Activated CD8-positive, alpha-beta memory T cell treated with anti-CD3 and anti-CD28 coated beads, Interleukin-2, amount 50 U/mL, for 1 hour (primary cell): ENCODE results near the gene CCL3.
"Not testable (repeated sequence)": the region's sequence is repeated elsewhere in the genome, so short reads cannot be mapped to it uniquely, and the experiment has no call there.

Source experiments
- DNase-seq: peaks from one replicate; pipeline ENCODE4 v3.0.0-alpha.2; 2020; ENCODE audit errors: extremely low read depth

The CCL3 gene

DNA sequence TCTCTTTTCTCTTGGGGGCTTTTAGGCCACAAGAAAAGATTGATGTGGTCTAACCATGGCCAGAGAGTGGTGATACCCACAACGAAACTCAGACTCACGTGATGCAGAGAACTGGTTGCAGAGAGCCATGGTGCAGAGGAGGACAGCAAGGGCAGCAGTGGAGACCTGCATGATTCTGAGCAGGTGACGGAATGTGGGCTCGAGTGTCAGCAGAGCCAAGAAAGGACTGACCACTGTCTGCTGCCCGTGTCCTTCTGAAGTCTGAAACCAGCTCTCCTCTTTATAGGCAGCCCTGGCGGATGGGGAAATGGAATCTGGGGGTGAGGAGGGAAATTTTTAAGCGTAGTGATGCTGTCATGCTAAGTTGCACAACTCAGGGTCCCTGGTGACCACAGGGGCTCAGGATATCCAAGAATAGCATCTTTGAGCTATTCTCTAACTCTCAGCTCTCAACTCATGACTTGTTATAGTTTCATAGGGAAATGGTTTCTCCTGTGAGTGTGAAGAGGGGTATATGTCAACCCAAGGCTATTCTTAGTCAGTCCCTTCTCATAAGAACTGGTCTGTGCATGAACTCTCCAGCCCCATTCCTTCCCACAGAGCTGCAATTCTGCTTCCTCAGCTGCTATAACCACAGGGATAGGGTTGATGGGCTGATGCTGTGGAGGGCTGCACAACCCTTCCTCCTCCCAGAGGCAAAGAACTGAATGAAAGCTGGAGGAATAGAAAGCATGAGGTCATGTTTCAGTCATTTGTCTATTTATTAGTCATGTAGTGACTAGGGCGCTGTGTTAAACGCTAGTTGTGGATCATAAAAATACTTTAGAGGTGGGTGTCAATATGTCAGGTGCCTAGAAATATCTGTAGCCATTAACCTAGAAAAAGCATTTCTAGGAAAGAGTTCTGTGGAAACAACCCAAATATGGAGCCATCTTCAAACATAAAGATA, at the start of gene CCL3:
TSS of gene CCL3 (minus strand) at position 256 of the 949 bp plus-strand sequence. CDS start at position 171, 85 bp downstream.
- no peak for DNase-seq

- no peak for DNase-seq
These were observed 46.5 kb upstream of the CCL3 start for GRCh38 chr17:36136439-36136838.

DNA sequence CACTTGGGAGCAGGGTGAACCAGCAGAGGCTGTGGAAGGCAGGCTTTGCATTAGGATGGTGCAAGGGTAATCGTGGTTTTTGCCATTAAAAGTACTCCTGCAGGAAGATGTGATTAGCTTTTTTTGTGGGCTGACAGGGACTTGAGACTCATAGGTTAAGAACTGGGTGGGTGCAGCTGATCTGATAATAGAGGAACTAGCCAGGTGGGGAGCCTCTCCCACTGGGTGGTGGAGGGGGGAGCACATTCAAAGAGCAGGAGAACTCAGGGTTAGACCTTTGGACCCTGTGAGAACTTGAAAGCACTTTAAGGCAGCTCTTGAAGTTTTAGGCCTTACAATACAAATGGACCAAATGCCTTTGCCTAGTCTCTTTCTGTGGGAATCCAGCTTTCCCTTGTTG, 46.1 kb upstream of the CCL3 start:
- DNase-seq, result no peak

DNA sequence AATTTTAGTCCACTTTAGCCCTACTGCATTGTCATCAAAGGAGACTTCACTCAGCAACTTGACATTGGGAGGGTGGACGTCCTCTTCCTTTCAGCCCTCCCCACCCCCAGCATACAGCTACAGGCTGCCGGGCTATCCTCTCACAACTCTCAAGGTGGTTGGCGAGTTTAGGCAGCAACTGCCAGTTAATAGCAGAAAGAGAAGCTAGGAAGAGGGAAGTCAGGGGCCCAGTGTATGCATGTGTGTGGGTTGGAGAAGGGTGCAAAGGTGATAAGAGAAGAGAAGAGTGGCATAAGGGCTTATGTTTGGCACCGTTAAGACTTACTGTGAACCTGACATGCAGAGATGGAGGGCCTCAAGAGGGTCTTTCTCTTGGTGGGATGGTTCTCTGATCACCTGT, 45.5 kb upstream of the CCL3 start:
- no peak for DNase-seq

DNA sequence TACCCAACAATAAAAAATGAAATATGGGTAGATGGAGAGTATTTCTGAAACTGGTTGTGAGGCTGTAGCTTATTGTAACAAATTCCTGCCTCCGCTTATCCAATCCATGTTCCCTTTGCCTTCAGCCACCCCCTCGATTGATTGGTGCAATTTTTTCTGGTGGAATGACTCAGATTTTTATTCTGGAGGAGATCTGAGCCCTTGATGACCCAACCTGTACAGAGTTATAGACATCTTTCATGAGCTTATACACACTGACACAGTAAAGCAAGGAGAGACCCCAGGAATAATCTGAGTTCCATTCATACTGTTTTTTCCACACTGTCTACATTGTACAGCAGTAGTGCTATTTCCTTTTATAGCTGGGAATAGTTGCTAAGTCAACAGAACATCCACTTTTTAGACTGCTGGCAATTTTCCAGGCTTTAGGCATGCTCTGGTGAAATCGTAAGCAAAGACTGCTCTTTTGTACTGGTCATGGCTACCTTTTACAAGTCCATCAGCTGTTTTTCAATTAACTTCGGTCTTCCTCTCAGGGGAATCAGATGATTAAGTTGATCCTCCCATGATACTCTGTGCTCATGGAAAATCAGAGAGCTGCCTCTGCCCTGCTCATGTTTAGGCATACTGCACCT, 43.8 kb upstream of the CCL3 start:
- DNase-seq, result no peak

DNA sequence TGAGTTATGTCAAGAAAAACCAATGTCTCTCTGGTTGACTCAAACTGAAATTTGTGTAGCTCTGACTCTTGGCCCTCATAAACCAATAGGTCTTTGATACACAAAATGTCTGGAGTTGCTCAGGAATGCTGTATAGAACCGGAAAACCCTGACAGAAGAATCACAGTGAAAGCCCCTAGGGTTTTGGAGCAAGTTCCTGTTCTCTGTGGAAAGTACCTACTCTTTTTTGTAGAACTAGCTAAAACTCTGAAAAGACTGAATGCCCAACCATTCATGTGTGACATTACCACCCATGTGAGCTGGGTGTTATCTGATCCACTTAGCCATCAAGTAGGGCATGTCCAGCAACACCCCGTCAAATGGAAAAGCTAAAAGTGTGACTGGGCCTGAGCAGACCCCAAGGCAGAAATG, 42.5 kb upstream of the CCL3 start:
- DNase-seq, result no peak

GRCh38 chr17:36131931-36132330, 42.0 kb upstream of the CCL3 start:
- DNase-seq, result no peak

DNA sequence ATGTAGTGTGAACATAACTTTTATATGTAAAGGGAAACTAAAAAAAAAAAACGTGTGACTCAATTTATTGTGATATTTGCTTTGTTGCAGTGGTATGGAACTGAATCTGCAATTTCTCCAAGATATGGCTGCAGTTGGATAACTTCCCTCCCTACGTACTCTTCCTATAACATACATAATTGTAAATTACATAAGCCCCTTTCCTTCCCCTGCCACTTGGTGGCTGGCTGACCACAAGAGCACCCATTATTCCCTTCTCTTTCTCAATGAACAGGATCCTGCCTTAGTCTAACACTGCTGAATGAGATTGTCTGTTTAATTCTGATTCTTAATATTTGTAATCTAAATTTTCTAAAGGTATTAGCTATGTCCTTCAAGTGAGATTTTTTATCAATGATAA, 41.5 kb upstream of the CCL3 start:
- DNase-seq, result no peak

DNA sequence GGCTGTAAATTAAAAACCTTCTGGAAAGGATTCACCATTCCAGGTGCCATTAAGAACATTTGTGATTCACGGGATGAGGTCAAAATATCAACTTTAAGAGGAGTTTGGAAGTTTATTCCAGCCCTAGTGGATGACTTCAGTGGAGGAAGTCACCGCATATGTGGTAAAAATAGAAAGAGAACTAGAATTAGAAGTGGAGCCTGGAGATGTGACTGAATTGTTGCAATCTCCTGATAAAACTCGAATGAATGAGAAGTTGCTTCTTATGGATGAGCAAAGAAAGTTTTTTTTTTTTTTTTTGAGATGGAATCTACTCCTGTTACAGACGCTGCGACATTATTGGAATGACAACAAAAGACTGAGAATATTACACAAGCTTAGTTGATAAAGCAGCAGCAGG, 40.4 kb upstream of the CCL3 start:
- no peak for DNase-seq

DNA sequence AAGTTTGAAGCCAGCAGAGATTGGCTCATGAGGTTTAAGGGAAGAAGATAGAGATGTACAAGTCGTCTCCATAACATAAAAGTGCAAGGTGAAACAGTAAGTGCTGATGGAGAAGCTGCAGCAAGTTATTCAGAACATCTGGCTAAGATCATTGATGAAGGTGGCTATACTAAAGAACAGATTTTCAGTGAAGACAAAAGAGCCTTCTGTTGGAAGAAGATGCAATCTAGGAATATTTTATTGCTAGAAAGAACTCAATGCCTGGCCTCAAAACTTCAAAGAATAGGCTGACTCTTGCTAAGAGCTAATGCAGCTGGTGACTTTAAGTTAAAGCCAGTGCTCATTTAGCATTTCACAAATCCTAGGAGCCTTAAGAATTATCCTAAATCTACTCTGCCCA, 39.7 kb upstream of the CCL3 start:
- no peak for DNase-seq

DNA sequence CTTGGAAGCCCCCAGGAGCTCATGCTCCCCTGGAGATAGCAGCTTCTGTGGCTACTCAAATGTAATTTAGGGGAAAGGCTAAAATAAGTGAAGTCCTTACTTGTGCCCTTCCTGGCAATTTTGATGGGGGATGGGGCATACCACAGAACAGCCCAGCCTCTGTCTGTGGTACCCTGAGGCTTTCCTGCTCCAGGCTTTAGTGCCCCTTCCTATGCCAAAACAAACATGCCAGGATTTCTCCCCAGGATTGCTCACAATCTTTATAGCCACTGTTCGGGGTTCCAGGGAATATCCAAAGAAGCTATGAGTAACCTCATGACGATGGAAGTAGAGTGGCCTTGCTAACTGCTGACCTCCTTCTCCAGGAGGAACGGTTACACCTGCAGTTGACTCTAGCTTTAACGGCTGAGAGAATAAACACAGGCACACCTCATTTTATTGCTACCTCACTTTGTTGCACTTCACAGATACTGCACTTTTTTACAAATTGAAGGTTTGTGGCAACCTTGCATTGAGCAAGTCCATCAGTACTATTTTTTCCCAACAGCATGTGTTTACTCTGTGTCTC, 38.6 kb upstream of the CCL3 start:
- DNase-seq, result no peak

GRCh38 chr17:36127911-36128310, 38.0 kb upstream of the CCL3 start:
- DNase-seq, result no peak

DNA sequence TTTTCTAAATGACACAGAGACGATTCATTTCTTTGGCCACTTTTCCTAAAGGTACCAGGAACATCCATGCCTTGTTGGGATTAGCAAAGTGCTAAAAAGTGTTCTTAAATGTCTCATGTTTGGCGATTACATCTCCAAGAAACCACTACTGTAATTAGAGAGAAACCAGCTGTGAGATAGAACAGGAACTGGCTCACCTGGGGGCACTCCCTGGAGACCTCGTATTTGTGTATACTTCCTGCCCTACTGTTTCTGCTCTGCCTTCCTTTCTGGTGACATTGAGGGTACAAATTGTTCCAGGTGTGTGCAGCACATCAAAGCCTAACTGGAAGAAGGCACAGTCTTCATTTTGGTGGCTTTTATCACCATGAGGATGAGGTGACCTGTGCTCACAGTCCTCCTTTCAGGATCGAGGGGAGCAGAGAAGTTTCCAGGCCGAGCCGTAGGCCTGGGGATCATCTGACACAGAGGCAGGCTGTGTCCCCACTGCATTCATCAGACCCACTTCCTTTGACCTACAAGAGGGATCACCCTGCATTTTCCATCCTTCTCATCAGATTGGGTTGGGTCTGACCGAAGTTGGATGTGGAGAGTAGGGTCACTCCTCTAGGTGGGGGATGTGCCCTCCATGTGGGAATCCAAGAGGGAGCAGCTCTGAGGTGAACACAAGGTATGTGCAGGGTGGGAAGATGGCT, 37.4 kb upstream of the CCL3 start:
- DNase-seq, result no peak

DNA sequence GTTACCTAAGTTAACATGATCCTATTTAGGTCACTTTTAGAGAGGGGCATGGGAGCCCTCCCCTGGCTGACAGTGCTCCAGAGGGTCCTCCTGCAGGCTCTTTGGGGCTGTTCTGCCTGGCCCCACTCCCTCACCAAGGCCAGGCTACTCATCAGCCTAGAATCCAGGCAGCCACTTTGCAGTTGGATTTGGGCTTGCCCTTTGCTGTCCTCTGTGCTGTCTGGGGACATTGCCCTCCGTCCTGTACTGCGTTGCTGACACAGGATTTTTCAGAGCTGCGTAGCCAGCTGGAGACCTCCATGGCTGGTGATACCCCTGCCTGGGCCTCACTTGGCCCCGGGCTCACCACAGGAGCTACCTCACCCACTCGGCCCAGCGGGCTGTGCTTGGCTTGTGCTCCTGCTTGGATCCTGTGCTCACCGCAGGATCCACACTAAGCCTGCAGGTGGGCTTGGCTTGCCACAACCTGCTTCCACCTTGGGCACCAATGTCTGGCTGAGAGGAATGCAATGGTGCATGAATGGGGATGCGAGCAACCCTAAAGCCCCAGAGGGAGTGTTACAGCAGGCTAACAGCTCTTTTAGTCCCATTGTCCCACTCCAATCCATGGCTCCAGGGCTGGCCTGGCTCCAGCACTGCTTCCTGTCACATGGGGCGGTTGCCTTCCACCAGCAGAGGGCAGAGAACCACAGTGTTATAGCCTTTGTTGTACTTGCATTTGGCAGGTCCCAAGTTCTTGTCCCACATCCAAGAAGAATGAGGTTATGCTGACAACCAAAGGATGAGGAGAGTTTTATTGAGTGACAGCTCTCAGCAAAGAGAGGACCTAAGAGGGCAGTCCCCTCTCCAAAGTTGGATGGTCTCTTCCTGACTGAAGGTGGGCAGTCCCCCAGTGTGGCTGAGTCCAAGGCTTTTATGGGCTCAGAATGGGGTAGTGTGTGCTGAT, 35.2 kb upstream of the CCL3 start:
- no peak for DNase-seq

DNA sequence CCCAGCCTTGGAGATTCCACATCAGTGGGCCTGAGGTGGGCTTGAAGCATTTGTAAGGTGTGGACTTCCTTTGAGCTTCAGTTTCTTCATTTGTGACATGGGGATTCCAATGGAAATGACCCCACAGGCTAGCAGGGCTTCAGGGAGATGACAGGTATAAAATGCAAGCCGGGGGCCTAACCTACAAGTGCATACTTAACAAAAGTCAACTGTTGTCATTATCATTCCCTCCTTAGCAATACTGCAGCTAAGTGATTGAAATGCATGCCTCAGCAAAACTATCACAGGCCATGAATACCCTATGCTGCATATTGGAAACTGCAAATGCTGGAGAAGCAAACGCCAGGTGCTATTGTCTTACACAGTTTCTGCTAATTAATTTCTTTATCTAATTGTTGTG, 33.5 kb upstream of the CCL3 start:
- DNase-seq, result no peak

- DNase-seq, result not testable (repeated sequence)
These were observed 31.2 kb upstream of the CCL3 start for GRCh38 chr17:36121099-36121498.

- no peak for DNase-seq
These were observed 30.3 kb upstream of the CCL3 start for GRCh38 chr17:36120221-36120620.

DNA sequence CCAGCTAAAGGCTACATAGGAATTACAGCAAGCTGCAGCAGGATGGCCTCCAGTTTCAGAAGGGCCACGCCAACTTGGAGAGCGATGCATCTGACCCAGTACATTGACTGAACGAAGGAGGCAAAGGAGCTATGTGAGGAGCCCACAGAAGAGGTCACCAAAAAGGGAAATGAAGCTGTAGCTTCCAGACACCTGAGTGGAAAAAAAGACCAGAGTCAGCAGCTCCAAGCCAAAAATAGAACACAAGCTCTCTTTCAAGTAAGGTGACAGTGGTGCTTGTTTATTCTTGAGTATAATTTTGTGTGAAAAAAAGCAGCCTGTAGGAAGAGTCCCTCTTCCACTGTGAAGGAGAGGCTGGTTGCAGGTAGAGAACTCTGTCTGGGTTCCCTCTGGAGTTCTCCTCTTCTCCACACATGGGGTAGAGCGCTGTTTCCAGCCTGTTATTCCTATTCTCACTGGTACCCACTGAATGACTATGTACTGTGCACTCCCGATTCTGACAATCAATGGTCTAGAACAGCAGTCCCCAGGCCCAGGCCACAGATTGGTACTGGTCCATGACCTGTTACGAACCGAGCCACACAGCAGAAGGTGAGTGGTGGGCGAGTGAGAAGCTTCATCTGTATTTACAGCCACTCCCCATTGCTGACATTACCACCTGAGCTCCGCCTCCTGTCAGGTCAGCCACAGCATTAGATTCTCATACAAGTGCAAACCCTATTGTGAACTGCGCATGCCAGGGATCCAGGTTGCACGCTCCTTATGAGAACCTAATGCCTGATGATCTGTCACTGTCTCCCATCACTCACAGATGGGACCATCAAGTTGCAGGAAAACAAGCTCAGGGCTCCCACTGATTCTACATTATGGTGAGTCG, 28.8 kb upstream of the CCL3 start:
- no peak for DNase-seq

- DNase-seq, result no peak
These were observed 27.8 kb upstream of the CCL3 start for GRCh38 chr17:36117505-36118382.
